Spleen (tissue), 7 donors: ENCODE results near the gene INO80C.

Experiments
- CTCF ChIP-seq, 11 experiments: fragments of 200-600 bp in 7 of 11; fragments of 450-650 bp in 4 of 11; sonication (generic) in 4 of 11; IDR thresholded peaks in 8 of 11; conservative IDR thresholded peaks in 3 of 11; 1 replicate in 7 of 11; 2 replicates in 4 of 11; pipeline versions ENCODE4 v1.4.0 to v1.8.0; 2016 to 2021; ENCODE audit warnings: antibody characterized with exemption in 11 of 11, inconsistent platforms in 4 of 11, mild to moderate bottlenecking in 1 of 11
- POLR2A ChIP-seq, 3 donors: fragments of 450-650 bp; IDR thresholded peaks; one replicate each; pipeline ENCODE4 v1.5.1; 2017; ENCODE audit warnings: antibody characterized with exemption in 3 of 3, mild to moderate bottlenecking in 1 of 3
- POLR2AphosphoS5 ChIP-seq, 3 donors: sonication (generic); formaldehyde crosslinking; IDR thresholded peaks; one replicate each; pipeline ENCODE4 v1.5.1; 2017; ENCODE audit warnings: antibody characterized with exemption in 3 of 3
- donor health status: DM: no; HTN: no; CAD: no; lungs with moderate emphysema.
- donor health status: DM: no; HTN: no; CAD: no.
- donor health status: DM: no; HTN: no; CAD: no.

- no peak for TF ChIP-seq CTCF (IDR thresholded peaks at IDR 0.05 in 8 of 11, conservative IDR thresholded peaks at IDR 0.05 in 3 of 11)
- TF ChIP-seq POLR2A (IDR thresholded peaks at IDR 0.05) = no peak
- TF ChIP-seq POLR2AphosphoS5 (IDR thresholded peaks at IDR 0.05) = no peak
Measured at GRCh38 chr18:35431374-35431741, 66.4 kb downstream of the INO80C start.
